ENCODE results near the gene ELAVL3.
"Not testable (repeated sequence)": the region's sequence is repeated elsewhere in the genome, so short reads cannot be mapped to it uniquely, and the experiment has no call there.

Gene ELAVL3

GRCh38 chr19:11478167-11479089 lies 2.4 kb downstream of the ELAVL3 start:
- Mint-ChIP-seq H3K9me3 (no peaks in the 10 kb centered on the region), H3K4me3 (no peak overlapping the region), H3K27me3 (peaks cover 62% of the 10 kb centered on the region), H3K4me1 (peaks cover 29% of the 10 kb centered on the region), H3K27ac (no peak overlapping the region)
- ATAC-seq (no peak), DNase-seq (no peak)

DNA sequence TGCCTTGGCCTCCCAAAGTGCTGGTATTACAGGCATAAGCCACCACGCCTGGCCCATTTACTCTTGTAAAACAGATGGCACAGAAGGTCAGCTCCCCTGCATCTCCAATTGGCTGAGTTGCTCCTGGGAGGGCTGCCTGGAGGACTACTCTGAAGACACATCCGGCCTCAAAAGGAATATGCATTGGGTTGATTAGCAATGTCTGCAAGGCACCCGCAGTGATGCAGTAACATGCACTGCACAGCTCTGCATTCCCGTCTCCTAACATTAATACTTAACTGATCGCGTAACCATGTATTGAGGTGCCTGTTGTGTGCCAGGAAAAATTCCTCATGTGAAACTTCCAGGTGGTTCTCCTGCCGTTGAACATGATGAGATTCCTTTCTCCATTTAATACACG lies 5.0 kb downstream of the ELAVL3 start:
- Mint-ChIP-seq H3K4me1 (peaks cover 5% of the 10 kb centered on the region), H3K4me3 (no peak overlapping the region), H3K27ac (no peak overlapping the region), H3K27me3 (peaks cover 53% of the 10 kb centered on the region), H3K9me3 (no peaks in the 10 kb centered on the region)
- ATAC-seq (no peak), DNase-seq (no peak)

GRCh38 chr19:11475343-11475742 lies 5.5 kb downstream of the ELAVL3 start:
- not testable (repeated sequence) for H3K4me1 Mint-ChIP-seq, ATAC-seq, H3K27ac Mint-ChIP-seq, DNase-seq, H3K9me3 Mint-ChIP-seq, H3K4me3 Mint-ChIP-seq
- H3K27me3 Mint-ChIP-seq = peaks cover 48% of the 10 kb centered on the region

DNA sequence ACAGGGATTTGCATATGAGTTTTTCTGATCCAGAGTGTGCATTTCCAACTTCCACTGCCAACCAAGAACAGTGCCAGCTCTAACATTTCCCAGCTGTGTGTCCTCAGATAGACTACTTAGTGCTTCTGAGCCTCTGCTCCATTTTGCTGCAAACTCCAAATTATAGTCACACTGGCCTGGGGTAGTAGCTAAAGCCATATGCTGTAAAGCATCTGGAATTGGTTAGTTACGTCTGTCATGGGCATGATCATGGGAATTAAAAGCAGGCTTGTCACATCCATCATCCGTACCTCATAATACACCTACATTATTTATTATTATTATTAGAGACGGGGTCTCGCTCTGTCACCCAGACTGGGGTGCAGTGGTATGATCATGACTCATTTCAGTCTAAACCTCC lies 7.1 kb downstream of the ELAVL3 start:
- Mint-ChIP-seq H3K27ac (no peak overlapping the region), H3K27me3 (peaks cover 35% of the 10 kb centered on the region), H3K4me3 (no peak overlapping the region), H3K4me1 (no peaks in the 10 kb centered on the region), H3K9me3 (no peaks in the 10 kb centered on the region)
- DNase-seq (no peak), ATAC-seq (no peak)

- not testable (repeated sequence) for H3K27ac Mint-ChIP-seq, ATAC-seq, H3K9me3 Mint-ChIP-seq, H3K4me1 Mint-ChIP-seq, H3K4me3 Mint-ChIP-seq, DNase-seq
- peaks cover 13% of the 10 kb centered on the region for H3K27me3 Mint-ChIP-seq
These were observed 12.5 kb downstream of the ELAVL3 start for GRCh38 chr19:11468266-11468845.

- Mint-ChIP-seq H3K9me3 (no peaks in the 10 kb centered on the region), H3K27me3 (peaks cover 3% of the 10 kb centered on the region), H3K4me1 (no peaks in the 10 kb centered on the region), H3K4me3 (no peak overlapping the region), H3K27ac (no peak overlapping the region)
- DNase-seq (no peak), ATAC-seq (no peak)
These were observed 15.2 kb downstream of the ELAVL3 start for GRCh38 chr19:11465600-11465999.

GRCh38 chr19:11464333-11465265 lies 16.2 kb downstream of the ELAVL3 start:
- peaks cover 13% of the 10 kb centered on the region for H3K27me3 Mint-ChIP-seq
- no peaks in the 10 kb centered on the region for H3K9me3 Mint-ChIP-seq
- no peaks in the 10 kb centered on the region for H3K4me1 Mint-ChIP-seq
- H3K4me3 Mint-ChIP-seq = no peak overlapping the region
- H3K27ac Mint-ChIP-seq = no peak overlapping the region
- no peak for ATAC-seq
- DNase-seq = no peak

GRCh38 chr19:11463391-11463790 lies 17.5 kb downstream of the ELAVL3 start:
- no peak for DNase-seq
- Mint-ChIP-seq H3K27me3 (peaks cover 18% of the 10 kb centered on the region), H3K9me3 (no peaks in the 10 kb centered on the region), H3K27ac (no peak overlapping the region), H3K4me3 (no peak overlapping the region), H3K4me1 (no peaks in the 10 kb centered on the region)
- ATAC-seq = no peak

GRCh38 chr19:11461453-11461852 lies 19.4 kb downstream of the ELAVL3 start:
- no peak for ATAC-seq
- no peak for DNase-seq
- H3K27ac Mint-ChIP-seq = no peak overlapping the region
- peaks cover 31% of the 10 kb centered on the region for H3K27me3 Mint-ChIP-seq
- H3K9me3 Mint-ChIP-seq = no peaks in the 10 kb centered on the region
- H3K4me3 Mint-ChIP-seq = no peak overlapping the region
- H3K4me1 Mint-ChIP-seq = no peaks in the 10 kb centered on the region

- Mint-ChIP-seq H3K4me3 (no peak overlapping the region), H3K9me3 (no peaks in the 10 kb centered on the region), H3K4me1 (no peaks in the 10 kb centered on the region), H3K27ac (no peak overlapping the region), H3K27me3 (peaks cover 38% of the 10 kb centered on the region)
- ATAC-seq (no peak), DNase-seq (no peak)
These were observed 20.6 kb downstream of the ELAVL3 start for GRCh38 chr19:11460207-11460606.

DNA sequence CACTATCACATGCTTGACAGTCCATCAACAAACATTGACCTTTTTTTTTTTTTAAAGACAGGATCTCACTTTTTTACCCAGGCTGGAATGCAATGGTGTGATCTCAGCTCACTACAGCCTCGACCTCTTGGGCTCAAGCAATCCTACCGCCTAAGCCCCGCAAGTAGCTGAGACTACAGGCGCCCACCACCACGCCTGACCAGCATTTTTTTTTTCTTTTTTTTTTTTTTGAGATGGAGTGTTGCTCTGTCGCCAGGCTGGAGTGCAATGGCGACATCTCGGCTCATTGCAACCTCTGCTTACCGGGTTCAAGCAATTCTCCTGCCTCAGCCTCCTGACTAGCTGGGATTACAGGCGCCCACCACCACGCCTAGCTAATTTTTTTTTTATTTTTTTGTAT lies 21.9 kb downstream of the ELAVL3 start:
- H3K4me1 Mint-ChIP-seq, H3K27ac Mint-ChIP-seq, ATAC-seq, H3K4me3 Mint-ChIP-seq, DNase-seq, H3K9me3 Mint-ChIP-seq: not testable (repeated sequence)
- H3K27me3 Mint-ChIP-seq = peaks cover 38% of the 10 kb centered on the region

DNA sequence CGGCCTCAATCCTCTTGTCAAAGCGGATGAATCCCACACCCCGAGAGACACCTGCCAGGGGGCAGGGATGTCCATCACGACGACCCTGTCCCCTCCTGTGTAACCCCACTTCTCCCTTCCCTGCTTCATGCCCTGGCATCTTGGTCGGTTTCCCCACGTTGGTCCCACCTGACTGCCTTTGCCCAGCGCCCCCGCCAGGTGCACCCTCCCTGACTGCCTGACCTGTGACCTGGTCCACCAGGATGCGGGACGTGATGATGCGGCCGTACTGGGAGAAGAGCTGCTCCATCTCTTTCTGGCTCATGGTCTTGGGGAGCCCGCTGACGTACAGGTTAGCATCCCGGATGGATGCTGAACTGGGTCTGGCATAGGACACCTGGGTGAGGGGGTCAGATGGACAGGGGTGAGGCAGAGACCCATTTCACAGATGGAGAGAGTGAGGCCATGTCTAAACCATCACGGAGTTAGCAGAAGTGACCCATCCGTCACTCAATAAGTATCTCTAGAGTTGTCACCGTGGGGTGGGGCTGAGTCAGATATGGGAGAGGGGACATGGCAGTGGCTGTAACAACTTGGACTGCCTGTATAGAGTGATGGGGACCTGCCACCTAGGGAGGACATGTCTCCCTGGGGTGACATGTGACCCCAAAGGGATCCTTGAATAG lies 22.5 kb downstream of the ELAVL3 start:
- no peak overlapping the region for H3K4me3 Mint-ChIP-seq
- H3K27me3 Mint-ChIP-seq = peaks cover 38% of the 10 kb centered on the region
- H3K9me3 Mint-ChIP-seq = no peaks in the 10 kb centered on the region
- ATAC-seq (no peak), DNase-seq (no peak)
- no peaks in the 10 kb centered on the region for H3K4me1 Mint-ChIP-seq
- H3K27ac Mint-ChIP-seq = no peak overlapping the region

DNA sequence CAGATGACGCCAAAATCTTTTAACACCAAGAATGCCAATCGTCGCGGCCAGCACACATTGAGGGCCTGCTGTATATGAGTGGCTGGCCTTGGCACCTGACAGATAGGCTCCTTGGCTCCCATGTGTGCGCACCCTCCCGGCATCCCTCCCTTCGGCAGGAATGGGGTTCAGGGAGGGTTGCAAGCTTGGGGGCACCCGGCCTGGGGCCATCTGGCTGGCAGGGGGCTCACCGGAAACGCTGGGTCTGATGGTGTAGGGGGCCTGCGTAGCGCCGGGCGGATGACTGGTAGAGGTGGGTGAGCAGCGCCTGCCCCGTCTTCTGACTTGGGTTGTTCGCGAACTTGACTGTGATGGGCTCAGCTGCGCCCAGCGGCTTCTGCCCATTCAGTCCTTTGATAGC lies 23.0 kb downstream of the ELAVL3 start:
- no peaks in the 10 kb centered on the region for H3K9me3 Mint-ChIP-seq
- no peaks in the 10 kb centered on the region for H3K4me1 Mint-ChIP-seq
- DNase-seq (no peak), ATAC-seq (no peak)
- H3K27me3 Mint-ChIP-seq = peaks cover 38% of the 10 kb centered on the region
- no peak overlapping the region for H3K4me3 Mint-ChIP-seq
- no peak overlapping the region for H3K27ac Mint-ChIP-seq

DNA sequence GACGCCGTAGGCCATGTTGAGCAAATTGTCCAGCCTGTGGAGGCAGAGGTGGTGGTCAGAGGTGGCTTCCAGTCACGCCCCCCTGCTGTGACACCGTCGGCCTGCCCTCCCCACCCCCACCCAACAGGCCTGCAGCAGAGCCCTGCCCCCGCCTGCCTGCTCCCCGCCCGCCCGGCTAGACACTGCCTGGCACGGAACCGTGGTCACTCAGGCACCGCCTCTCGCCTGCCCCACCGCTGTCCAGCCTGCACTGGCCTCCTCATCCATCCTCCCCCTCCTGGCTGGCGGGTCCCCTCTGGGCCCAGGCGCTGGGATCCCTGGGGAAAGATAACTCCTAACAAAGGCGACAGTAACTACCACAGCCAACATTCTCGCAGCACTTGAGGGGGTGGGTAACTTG lies 23.7 kb downstream of the ELAVL3 start:
- peaks cover 43% of the 10 kb centered on the region for H3K27me3 Mint-ChIP-seq
- no peak for DNase-seq
- no peak overlapping the region for H3K4me3 Mint-ChIP-seq
- no peaks in the 10 kb centered on the region for H3K9me3 Mint-ChIP-seq
- no peaks in the 10 kb centered on the region for H3K4me1 Mint-ChIP-seq
- ATAC-seq = no peak
- no peak overlapping the region for H3K27ac Mint-ChIP-seq

DNA sequence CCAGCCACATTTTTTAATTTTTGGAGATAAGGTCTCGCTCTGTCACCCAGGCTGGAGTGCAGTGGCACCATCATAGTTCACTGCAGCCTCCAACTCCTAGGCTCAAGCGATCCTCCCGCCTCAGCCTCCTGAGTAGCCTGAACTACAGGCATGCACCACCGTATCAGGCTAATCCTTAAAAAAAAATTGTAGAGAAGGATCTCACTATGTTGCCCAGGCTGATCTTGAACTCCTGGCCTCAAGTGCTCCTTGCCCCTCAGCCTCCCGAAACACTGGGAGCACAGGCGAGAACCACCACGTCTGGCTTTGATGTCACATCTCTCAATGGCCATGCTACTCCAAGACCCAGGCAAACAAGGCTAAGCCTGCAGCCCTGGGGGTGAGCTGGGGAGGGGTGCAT lies 24.2 kb downstream of the ELAVL3 start:
- H3K4me3 Mint-ChIP-seq = no peak overlapping the region
- no peak for DNase-seq
- H3K27ac Mint-ChIP-seq = no peak overlapping the region
- no peaks in the 10 kb centered on the region for H3K9me3 Mint-ChIP-seq
- no peaks in the 10 kb centered on the region for H3K4me1 Mint-ChIP-seq
- peaks cover 43% of the 10 kb centered on the region for H3K27me3 Mint-ChIP-seq
- no peak for ATAC-seq
